Ovary (tissue), 9 donors: ENCODE measurements around the gene AFAP1L2. TPM values are rescaled to one million over a fixed set of nuclear protein-coding genes. Genes with fewer than 3 reads are reported as not detected.

ENCODE experiments used
- DNase-seq, 5 donors: peaks; one replicate each; pipeline ENCODE4 v3.0.0-alpha.2; 2019 to 2020
- H3K27ac ChIP-seq, 2 donors: fragments of 200-600 bp; one replicate each; pipeline versions ENCODE4 v1.5.1 to v1.8.0; 2019 to 2022
- H3K27me3 ChIP-seq: fragments of 200-600 bp; one replicate; pipeline ENCODE4 v1.8.0; 2022
- H3K36me3 ChIP-seq: fragments of 200-600 bp; sonication (generic); one replicate; pipeline ENCODE4 v1.5.1; 2019
- H3K4me1 ChIP-seq: one replicate; pipeline ENCODE4 v1.8.1; 2013; ENCODE audit warnings: mild to moderate bottlenecking, moderate library complexity; ENCODE audit not compliant: insufficient read depth
- H3K4me3 ChIP-seq: fragments of 200-600 bp; sonication (generic); one replicate; pipeline ENCODE4 v1.5.1; 2017
- H3K9me3 ChIP-seq, 2 donors: fragments of 200-600 bp in 1 of 2; sonication (generic) in 1 of 2; one replicate each; pipeline versions ENCODE4 v1.5.1 to v1.8.1; 2013 to 2019; ENCODE audit warnings: mild to moderate bottlenecking in 1 of 2, moderate library complexity in 1 of 2
- EP300 ChIP-seq: sonication (generic); formaldehyde crosslinking; IDR thresholded peaks from one replicate; pipeline ENCODE4 v1.6.1; 2017; ENCODE audit warnings: antibody characterized with exemption
- POLR2A ChIP-seq: fragments of 450-650 bp; IDR thresholded peaks from one replicate; pipeline ENCODE4 v1.6.1; 2017; ENCODE audit warnings: antibody characterized with exemption, mild to moderate bottlenecking, moderate library complexity
- WGBS, 3 donors: extraction: QIAGEN DNeasy Blood & Tissue Kit in 1 of 3; methylation state at CpG; one replicate each; pipeline versions ENCODE4 v1.1.5 to v1.1.7; 2013 to 2017; 5-methylcytosine and 5-hydroxymethylcytosine counted together
- intact Hi-C, 4 donors: fragments of 100-400 bp; cut with DNase I; formaldehyde crosslinking; loops; one replicate each; pipeline versions ENCODE4 v1.11.0 to v1.15.1; 2022 to 2023
- polyA plus RNA-seq, 2 donors: library from polyadenylated mRNA; stranded (reverse); fragments of 200-250 nt in 1 of 2; fragments of 350-450 nt in 1 of 2; fragmentation: Illumina TruSeq in 1 of 2; extraction: RNeasy Lipid Tissue Mini Kit (QIAGEN cat#74804) in 1 of 2; gene quantifications; one replicate each; pipeline ENCODE4 v1.2.3, GENCODE V29; 2013 to 2014
- total RNA-seq, 7 donors: library from RNA; depleted of rRNA in 2 of 7; stranded (reverse); fragments of >200 nt in 2 of 7; fragmentation: NEBNext Ultra II Directional in 3 of 7; extraction: Animal tissue kit (Norgen Biotek cat#: 25700) in 3 of 7; gene quantifications; one replicate each; pipeline versions ENCODE4 v1.1.0 to v1.2.4, GENCODE V29; 2016 to 2023
- TF ChIP-seq, protein P1 (sequence below), 3 donors: fragments of 450-650 bp in 2 of 3; fragments of 200-600 bp in 1 of 3; IDR thresholded peaks; one replicate each; pipeline versions ENCODE4 v1.5.1 to v1.8.0; 2016 to 2022; ENCODE audit warnings: antibody characterized with exemption in 3 of 3, mild to moderate bottlenecking in 1 of 3
- donor health status: DM: no; HTN: no; CAD: no; lungs with moderate emphysema.
- donor health status: DM: no; HTN: no; CAD: no.
- donor health status: Bipolar disorder and iron deficiency.
- donor health status: DM: yes; HTN: yes; CAD: no.
- donor health status: DM: no; HTN: no; CAD: no.
- donor health status: DM: yes; HTN: yes; CAD: no.

Gene AFAP1L2
- total and polyA plus RNA-seq, 9 donors = 9.8 to 53.7 (median 23.3) TPM

- H3K9me3 ChIP-seq = no peaks in the 10 kb centered on the region
- WGBS, 3 donors = 7 to 15% (median 8%) methylated on average over 4 of the region's 4 CpGs
- intact Hi-C loops = no loop called here
- H3K4me3 ChIP-seq = no peak overlapping the region
- TF ChIP-seq EP300 (no peak), POLR2A (no peak)
- TF ChIP-seq, protein P1, sequence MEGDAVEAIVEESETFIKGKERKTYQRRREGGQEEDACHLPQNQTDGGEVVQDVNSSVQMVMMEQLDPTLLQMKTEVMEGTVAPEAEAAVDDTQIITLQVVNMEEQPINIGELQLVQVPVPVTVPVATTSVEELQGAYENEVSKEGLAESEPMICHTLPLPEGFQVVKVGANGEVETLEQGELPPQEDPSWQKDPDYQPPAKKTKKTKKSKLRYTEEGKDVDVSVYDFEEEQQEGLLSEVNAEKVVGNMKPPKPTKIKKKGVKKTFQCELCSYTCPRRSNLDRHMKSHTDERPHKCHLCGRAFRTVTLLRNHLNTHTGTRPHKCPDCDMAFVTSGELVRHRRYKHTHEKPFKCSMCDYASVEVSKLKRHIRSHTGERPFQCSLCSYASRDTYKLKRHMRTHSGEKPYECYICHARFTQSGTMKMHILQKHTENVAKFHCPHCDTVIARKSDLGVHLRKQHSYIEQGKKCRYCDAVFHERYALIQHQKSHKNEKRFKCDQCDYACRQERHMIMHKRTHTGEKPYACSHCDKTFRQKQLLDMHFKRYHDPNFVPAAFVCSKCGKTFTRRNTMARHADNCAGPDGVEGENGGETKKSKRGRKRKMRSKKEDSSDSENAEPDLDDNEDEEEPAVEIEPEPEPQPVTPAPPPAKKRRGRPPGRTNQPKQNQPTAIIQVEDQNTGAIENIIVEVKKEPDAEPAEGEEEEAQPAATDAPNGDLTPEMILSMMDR (IDR thresholded peaks at IDR 0.05) = no peak
- H3K27me3 ChIP-seq = no peaks in the 10 kb centered on the region
- no peaks in the 10 kb centered on the region for H3K36me3 ChIP-seq
- peak overlapping the region in 1 of 2 donors; percentile 23 for H3K27ac ChIP-seq
- no peak for DNase-seq
- H3K4me1 ChIP-seq = peaks cover 18% of the 10 kb centered on the region
Measured at GRCh38 chr10:114356126-114356525, 48.2 kb downstream of the AFAP1L2 start.

DNA sequence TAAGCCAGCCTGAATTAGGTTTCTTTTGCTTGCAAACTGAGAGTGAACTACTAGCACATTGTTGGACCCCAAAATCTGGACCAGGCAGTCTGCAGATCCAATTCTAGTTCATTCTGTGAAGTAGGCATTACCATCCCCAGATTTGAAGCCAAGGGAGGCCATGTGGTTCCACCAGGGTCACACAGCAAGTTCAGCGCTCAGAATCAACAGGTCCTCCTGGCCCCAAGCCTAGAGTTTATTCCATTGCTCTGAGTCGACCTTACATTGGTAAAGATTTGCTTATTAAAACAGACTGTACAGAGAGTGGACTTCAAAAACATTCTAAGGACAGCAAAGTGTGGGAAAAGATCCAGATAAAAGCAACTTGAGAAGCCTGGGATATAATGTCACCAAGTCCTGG is 50.9 kb downstream of the AFAP1L2 start:
- Histone ChIP-seq H3K36me3 (no peaks in the 10 kb centered on the region), H3K4me1 (peaks cover 31% of the 10 kb centered on the region), H3K9me3 (no peaks in the 10 kb centered on the region), H3K27me3 (no peaks in the 10 kb centered on the region), H3K27ac (no peak overlapping the region), H3K4me3 (no peak overlapping the region)
- DNase-seq = no peak
- no peak for TF ChIP-seq EP300
- TF ChIP-seq, protein P1 (IDR thresholded peaks at IDR 0.05) = no peak
- no peak for TF ChIP-seq POLR2A
- 45 to 53% (median 53%) methylated on average over 2 of the region's 2 CpGs for WGBS, 3 donors
- intact Hi-C loops = loop anchor here in 1 of 4 donors (5.0 kb wide), 1 partner anchor 39 kb away; no protein-coding TSS in a partner anchor

- Histone ChIP-seq H3K27me3 (no peaks in the 10 kb centered on the region), H3K27ac (no peak overlapping the region), H3K4me1 (peaks cover 31% of the 10 kb centered on the region), H3K4me3 (no peak overlapping the region), H3K9me3 (no peaks in the 10 kb centered on the region), H3K36me3 (no peaks in the 10 kb centered on the region)
- 93 to 94% (median 93%) methylated on average over 9 of the region's 9 CpGs for WGBS, 3 donors
- DNase-seq = no peak
- TF ChIP-seq POLR2A (no peak), EP300 (no peak)
- TF ChIP-seq, protein P1 (IDR thresholded peaks at IDR 0.05) = no peak
- intact Hi-C loops = loop anchor here in 1 of 4 donors (5.0 kb wide), 1 partner anchor 40 kb away; no protein-coding TSS in a partner anchor
Measured at GRCh38 chr10:114352653-114353298, 51.5 kb downstream of the AFAP1L2 start.

DNA sequence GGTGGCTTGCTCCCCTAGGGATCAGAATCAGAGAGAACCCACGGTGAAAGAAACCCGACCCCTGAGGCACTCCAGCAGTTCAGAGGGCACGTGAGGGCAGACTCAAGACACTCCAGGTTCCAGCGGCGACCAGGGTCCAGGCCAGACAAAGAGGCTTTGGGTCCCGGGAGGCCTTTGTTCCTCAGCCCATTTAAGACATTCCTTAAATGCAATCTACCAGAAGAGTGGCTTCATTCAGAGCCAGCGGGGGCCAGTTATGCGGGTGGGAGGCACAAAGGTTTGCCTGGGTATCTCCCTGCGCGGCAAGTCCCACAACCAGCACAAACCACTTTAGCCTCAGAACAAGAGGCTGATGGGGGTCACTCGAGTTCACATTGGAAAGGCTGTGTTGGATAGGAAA is 53.6 kb downstream of the AFAP1L2 start:
- WGBS, 3 donors = 42 to 47% (median 42%) methylated on average over 11 of the region's 11 CpGs
- peak in 1 of 5 donors; percentile 25 for DNase-seq
- intact Hi-C loops = loop anchor here in 1 of 4 donors (5.0 kb wide), 1 partner anchor 42 kb away; no protein-coding TSS in a partner anchor
- Histone ChIP-seq H3K36me3 (no peaks in the 10 kb centered on the region), H3K4me1 (peaks cover 36% of the 10 kb centered on the region), H3K27ac (peak overlapping the region in 1 of 2 donors; percentile 78), H3K4me3 (no peak overlapping the region), H3K27me3 (no peaks in the 10 kb centered on the region), H3K9me3 (no peaks in the 10 kb centered on the region)
- TF ChIP-seq POLR2A = no peak
- TF ChIP-seq, protein P1 (IDR thresholded peaks at IDR 0.05) = no peak
- TF ChIP-seq EP300 = no peak
